Measurements from ENCODE around the gene UAP1L1. TPM values are rescaled to one million over a fixed set of nuclear protein-coding genes. Genes with fewer than 3 reads are reported as not detected.
A peak's percentile ranks its signal among the peaks of the same experiment; 100 is the strongest.
"Not testable (repeated sequence)": the region's sequence is repeated elsewhere in the genome, so short reads cannot be mapped to it uniquely, and the experiment has no call there.

UAP1L1 gene
- total RNA-seq, 1 donor: 16.0 TPM

GRCh38 chr9:137117269-137117731, 40.0 kb downstream of the UAP1L1 start:
- TF ChIP-seq CTCF (IDR thresholded peaks at IDR 0.05; ENCODE audit: insufficient read depth, low read depth, low read length): no peak
- no peak for DNase-seq (ENCODE audit: low read depth)
- H3K4me3 ChIP-seq (ENCODE audit: low read depth, low read length): no peak overlapping the region

- not testable (repeated sequence) for H3K4me3 ChIP-seq (ENCODE audit: low read depth, low read length)
These were observed 40.8 kb downstream of the UAP1L1 start for GRCh38 chr9:137118092-137118603.

GRCh38 chr9:137121927-137122795, 44.8 kb downstream of the UAP1L1 start:
- DNase-seq (ENCODE audit: low read depth); H3K4me3 ChIP-seq (ENCODE audit: low read depth, low read length): not testable (repeated sequence)

More at GRCh38 chr9:137118092-137118603, 40.8 kb downstream of the UAP1L1 start:
- DNase-seq (ENCODE audit: low read depth): not testable (repeated sequence)

GRCh38 chr9:137122796-137123467, 45.6 kb downstream of the UAP1L1 start:
- DNase-seq (ENCODE audit: low read depth); H3K4me3 ChIP-seq (ENCODE audit: low read depth, low read length): not testable (repeated sequence)

- no peak overlapping the region for H3K4me3 ChIP-seq (ENCODE audit: low read depth, low read length)
- TF ChIP-seq CTCF (IDR thresholded peaks at IDR 0.05; ENCODE audit: insufficient read depth, low read depth, low read length): no peak
These were observed 46.1 kb downstream of the UAP1L1 start for GRCh38 chr9:137123468-137123837.

GRCh38 chr9:137123952-137124462, 46.7 kb downstream of the UAP1L1 start:
- H3K4me3 ChIP-seq (ENCODE audit: low read depth, low read length); DNase-seq (ENCODE audit: low read depth): not testable (repeated sequence)

More at GRCh38 chr9:137123468-137123837, 46.1 kb downstream of the UAP1L1 start:
- no peak for DNase-seq (ENCODE audit: low read depth)

- H3K4me3 ChIP-seq (ENCODE audit: low read depth, low read length): peak overlapping the region; percentile 81
- DNase-seq (ENCODE audit: low read depth): no peak
- TF ChIP-seq CTCF (IDR thresholded peaks at IDR 0.05; ENCODE audit: insufficient read depth, low read depth, low read length): no peak
These were observed 49.5 kb downstream of the UAP1L1 start for GRCh38 chr9:137126786-137127185.

GRCh38 chr9:137127301-137128157, 50.2 kb downstream of the UAP1L1 start:
- peak; percentile 58 for DNase-seq (ENCODE audit: low read depth)
- peak overlapping the region; percentile 81 for H3K4me3 ChIP-seq (ENCODE audit: low read depth, low read length)
- TF ChIP-seq CTCF (IDR thresholded peaks at IDR 0.05; ENCODE audit: insufficient read depth, low read depth, low read length): no peak
